Astrocyte of the spinal cord (primary cell): ENCODE results near the gene ADGRD2.

ENCODE experiments used
- DNase-seq: peaks from one replicate; pipeline ENCODE4 v3.0.0; 2011; ENCODE audit warnings: low read depth, low spot score
- H3K4me3 ChIP-seq: 2 replicates; pipeline ENCODE4 v1.5.1; 2011; ENCODE audit warnings: low read depth, mild to moderate bottlenecking, low read length, moderate library complexity
- in situ Hi-C: cut with HindIII; loops from 2 replicates; pipeline ENCODE4 v1.10.0; 2017; ENCODE audit warnings: low sequenced_read_pairs
- TF ChIP-seq, protein P1 (sequence below): IDR thresholded peaks from 2 replicates; pipeline ENCODE4 v1.5.1; 2012; ENCODE audit warnings: low read depth, mild to moderate bottlenecking, low read length, inconsistent platforms

ADGRD2 gene

DNA sequence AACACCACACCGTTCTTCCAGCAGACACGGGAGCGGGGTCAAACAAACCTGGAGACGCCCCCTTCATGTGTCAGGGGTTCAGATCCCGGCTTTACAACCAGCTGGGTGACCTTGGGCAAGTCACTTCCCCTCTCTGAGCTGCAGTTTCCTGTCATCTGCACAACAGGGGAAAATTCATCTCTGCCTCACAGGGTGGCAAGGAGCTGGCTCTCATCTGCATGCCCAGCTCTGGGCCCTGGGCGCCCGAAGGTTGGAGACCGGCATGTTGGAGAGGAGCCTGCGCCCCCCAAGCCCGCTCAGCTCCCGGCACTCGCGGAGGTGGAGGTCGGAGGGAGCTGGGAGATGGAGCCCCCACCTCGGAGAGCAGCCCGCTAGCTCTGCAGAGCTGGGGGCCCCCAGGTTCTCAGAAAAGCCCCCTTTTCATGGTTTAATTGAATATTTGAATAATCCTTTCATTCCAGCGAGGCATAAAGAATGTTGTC is 36.6 kb downstream of the ADGRD2 start:
- no peak overlapping the region for H3K4me3 ChIP-seq
- in situ Hi-C loops = no loop called here
- DNase-seq = no peak
- TF ChIP-seq, protein P1, sequence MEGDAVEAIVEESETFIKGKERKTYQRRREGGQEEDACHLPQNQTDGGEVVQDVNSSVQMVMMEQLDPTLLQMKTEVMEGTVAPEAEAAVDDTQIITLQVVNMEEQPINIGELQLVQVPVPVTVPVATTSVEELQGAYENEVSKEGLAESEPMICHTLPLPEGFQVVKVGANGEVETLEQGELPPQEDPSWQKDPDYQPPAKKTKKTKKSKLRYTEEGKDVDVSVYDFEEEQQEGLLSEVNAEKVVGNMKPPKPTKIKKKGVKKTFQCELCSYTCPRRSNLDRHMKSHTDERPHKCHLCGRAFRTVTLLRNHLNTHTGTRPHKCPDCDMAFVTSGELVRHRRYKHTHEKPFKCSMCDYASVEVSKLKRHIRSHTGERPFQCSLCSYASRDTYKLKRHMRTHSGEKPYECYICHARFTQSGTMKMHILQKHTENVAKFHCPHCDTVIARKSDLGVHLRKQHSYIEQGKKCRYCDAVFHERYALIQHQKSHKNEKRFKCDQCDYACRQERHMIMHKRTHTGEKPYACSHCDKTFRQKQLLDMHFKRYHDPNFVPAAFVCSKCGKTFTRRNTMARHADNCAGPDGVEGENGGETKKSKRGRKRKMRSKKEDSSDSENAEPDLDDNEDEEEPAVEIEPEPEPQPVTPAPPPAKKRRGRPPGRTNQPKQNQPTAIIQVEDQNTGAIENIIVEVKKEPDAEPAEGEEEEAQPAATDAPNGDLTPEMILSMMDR = no peak

DNA sequence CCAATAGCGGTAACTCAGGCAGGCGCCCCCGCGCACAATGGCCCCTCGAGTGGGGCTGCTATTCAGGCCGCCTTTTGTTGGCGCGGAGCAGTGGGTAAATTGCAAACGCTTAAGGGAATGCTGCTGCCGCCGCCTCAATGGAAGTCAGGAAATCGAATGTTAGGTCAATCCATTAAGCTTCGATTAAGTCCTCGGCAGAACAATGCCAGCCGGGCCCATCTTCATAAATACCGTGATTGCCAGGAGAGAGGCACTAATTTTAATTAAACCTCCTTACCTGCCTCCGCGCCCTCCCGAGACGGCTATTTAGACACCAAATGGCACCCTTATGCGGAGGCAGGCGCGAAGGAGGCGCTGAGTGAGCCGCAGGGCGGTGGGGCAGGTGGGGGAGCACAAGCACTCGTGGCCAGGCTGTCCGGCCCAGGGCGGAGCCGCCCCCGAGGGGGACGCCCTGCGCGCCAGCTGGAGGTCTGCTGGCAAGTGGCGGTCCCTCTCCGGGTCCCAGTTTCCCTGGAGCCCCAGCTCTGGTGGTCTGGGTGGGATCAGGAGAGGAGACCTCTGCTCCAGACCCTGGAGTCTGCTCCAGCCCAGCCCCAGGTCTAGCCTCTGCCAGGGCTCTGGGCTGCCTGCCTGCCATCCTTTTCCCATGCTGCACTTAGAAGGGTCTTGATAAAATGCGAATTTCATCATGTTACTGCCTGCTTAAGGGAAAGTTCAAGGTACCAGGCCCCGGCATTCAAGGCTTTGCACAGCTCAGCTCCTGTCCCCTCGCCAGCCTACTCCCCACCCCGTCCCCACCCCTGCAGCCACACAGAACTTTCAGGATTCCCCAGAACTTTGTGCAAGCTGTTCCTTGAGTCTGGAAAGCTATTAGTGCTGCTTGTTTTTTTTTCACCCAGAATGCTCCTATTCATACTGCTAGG is 37.3 kb downstream of the ADGRD2 start:
- no peak for DNase-seq
- in situ Hi-C loops = no loop called here
- H3K4me3 ChIP-seq = no peak overlapping the region
- TF ChIP-seq, protein P1 = no peak

DNA sequence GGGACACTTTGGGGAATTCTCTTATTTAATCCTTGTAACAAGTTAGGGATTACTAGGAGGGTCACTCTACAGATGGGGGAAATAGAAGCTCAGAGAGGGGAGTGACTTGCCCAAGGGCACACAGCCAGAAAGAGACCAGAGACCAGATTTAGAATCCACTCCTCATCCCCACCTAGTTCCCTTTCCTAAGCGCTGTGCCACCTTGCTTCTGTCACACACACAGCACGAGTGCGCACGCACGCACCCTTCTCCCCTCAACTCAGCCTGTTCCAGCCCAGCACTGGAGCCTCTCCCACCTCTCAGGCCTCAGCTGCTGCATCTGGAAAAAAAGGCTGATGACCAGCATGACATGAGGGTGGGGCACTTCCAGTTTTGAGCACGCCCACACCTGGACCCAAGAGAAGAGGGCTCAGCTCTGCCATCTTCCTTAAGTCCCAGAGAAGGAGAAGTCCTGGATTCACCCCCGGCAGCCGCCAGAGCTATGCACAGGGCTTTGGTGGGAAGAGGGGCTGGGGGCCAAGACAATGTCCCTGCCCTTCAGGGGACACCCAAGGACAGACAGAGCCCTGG is 38.5 kb downstream of the ADGRD2 start:
- no peak for DNase-seq
- in situ Hi-C loops = no loop called here
- no peak overlapping the region for H3K4me3 ChIP-seq
- TF ChIP-seq, protein P1 = no peak

DNA sequence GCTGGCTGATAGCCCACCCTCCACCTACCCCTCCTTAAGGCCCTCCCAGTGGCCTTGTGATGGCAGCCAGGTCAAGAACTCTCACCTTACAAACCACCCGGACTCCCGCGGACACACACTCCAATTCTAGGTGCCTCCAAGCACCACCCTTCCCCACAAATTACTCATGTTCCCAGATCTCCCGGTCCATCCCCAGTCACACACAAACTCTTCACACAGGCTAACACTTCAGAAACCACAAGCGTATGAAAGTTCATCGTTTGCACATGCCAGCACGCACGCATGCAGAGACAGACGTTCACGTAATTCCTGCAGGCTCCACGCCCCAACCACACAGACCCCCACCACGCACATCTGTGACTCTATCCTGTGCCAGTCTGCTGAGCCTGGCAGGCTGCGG is 39.0 kb downstream of the ADGRD2 start:
- DNase-seq = no peak
- no peak overlapping the region for H3K4me3 ChIP-seq
- in situ Hi-C loops = no loop called here
- TF ChIP-seq, protein P1 = no peak

DNA sequence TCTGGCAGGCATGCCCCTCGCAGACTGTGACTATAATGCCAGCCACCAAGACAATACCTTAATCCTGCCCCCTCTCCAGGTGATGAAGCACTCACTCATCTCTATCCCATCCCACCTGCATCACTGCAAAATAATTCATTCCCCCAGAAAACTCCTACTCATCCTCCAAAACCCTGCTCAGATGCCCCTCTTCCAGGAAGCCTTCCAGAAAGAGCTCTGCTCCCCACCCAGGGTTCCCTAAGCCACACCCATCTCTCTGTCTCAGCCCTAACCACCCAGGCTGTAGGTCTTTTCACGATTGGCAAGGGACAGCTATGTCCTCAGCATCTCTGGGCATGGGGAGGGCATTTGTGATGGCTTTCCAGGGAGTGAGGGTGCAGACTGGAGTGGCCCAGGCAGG is 39.8 kb downstream of the ADGRD2 start:
- H3K4me3 ChIP-seq = no peak overlapping the region
- DNase-seq = no peak
- in situ Hi-C loops = no loop called here
- TF ChIP-seq, protein P1 = no peak

DNA sequence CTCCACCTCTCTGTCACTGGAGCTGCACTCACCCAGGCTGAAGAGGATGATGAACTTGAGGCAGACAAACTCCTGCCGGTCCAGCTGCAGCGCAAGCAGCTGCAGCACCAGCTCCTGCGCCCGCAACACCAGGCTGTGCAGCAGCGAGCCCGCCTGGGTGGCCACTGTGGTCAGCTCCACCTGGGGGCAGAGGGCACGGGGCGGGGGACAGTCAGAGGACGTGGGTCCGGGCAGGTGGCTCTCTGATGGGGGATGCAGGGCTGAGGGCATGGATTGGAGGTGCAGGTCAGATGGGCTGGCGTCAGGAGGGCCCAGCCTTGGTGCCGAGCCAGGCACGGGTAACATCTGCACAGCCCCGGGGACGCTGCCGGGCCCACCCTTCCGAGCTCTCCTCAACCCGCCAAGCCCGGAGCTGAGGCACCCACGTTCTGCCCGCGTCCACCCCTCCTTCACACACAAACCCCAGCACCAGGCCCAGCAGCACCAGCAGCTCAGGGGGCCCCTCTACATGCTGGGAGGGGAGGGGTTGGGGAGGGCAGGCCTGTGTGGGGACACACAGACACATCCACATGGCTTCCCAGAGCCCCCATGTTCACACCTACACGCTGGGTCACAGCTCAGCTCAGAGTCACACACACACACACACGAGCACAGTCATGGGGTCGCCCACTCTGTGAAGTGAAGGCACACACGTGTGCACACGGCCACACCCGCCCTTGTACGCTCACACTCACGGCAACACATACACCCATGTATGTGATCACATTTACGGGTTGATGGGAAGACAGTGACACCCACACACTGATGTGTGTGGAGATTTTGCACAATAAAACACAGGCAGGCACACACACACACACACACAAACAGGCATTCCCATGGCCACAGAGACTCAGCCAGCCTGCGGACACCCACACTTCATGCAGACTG is 41.1 kb downstream of the ADGRD2 start:
- DNase-seq = no peak
- in situ Hi-C loops = no loop called here
- H3K4me3 ChIP-seq = no peak overlapping the region
- TF ChIP-seq, protein P1 = no peak
